ENCODE data around the gene RHOB. TPM values are rescaled to one million over a fixed set of nuclear protein-coding genes. Genes with fewer than 3 reads are reported as not detected.

Gene RHOB
- total and polyA plus RNA-seq, 2 of the 13 experiments (the other 11 are each of a cell fraction or from before 2014, with no cell fraction given): 192 to 268 TPM

DNA sequence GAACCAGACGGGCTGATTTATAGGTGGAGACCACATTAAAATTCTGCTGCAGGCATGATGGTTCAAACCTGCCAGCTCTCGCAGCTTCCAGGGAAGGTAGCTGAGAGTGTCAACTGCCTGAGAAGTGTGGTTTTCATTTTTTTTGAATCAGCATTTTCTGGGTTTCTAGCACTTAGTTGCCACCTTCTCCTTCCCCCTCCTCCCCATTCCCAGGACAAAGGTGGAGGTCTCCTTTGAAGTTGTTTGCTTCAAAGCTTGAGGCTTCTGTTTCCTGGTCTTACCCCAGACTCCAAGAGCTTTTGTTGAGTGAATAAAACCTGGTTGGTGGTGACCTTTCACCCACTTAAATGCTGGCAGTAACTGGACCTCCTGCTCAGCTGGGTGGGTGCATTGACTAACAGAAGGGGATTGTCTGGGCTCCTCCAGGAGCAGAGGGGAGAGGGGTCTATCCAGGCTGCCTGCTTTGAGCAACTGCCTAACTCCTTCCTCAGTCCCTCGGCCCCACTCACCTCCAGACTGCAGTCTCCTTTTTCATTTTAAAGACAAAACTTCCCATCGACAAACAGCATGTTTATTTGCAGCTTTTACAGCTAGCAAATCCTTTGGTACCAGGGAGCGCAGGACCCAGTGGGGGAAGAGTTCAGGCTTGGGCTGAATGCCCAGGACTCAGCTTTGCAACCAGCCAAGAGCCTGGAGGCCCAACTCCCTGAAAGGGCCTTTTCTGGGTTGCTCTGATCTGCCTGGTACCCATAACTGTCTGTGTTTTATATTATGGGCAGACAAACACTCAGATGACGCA is 3.5 kb downstream of the RHOB start (continued):
- TF ChIP-seq MXI1 (IDR thresholded peaks at IDR 0.05; ENCODE audit: borderline replicate concordance, low read depth, low read length) (peak; percentile 7; the same call in 1 of the 3 replicates), HMG20B (CRISPR knock-in tag; conservative IDR thresholded peaks at IDR 0.05) (no peak), PRMT3 (CRISPR knock-in tag; IDR thresholded peaks at IDR 0.05; ENCODE audit: borderline replicate concordance, low read depth) (no peak), FOXC1 (CRISPR knock-in tag; IDR thresholded peaks at IDR 0.05; ENCODE audit: borderline replicate concordance) (0 out of 2 replicates have a peak, but pooled peaks have one; percentile 75), TBL1XR1 (IDR thresholded peaks at IDR 0.05; ENCODE audit: borderline replicate concordance, low read length, partially characterized antibody) (peak; percentile 23), ZNF530 (CRISPR knock-in tag; IDR thresholded peaks at IDR 0.05; ENCODE audit: low read depth) (no peak), ZKSCAN8 (CRISPR knock-in tag; IDR thresholded peaks at IDR 0.05; ENCODE audit: borderline replicate concordance) (no peak), EZH2 (conservative IDR thresholded peaks at IDR 0.05; ENCODE audit: low read depth, low read length) (no peak), ZBTB42 (CRISPR knock-in tag; IDR thresholded peaks at IDR 0.05) (no peak), YEATS4 (CRISPR knock-in tag; IDR thresholded peaks at IDR 0.05; ENCODE audit: borderline replicate concordance) (peak; percentile 38; the same call in 1 of the 2 replicates), ZNF264 (CRISPR knock-in tag; IDR thresholded peaks at IDR 0.05) (no peak; the same call in none of the 2 replicates), KLF12 (CRISPR knock-in tag; IDR thresholded peaks at IDR 0.05; ENCODE audit: borderline replicate concordance) (peak; percentile 61; the same call in 1 of the 2 replicates), PAX8 (CRISPR knock-in tag; IDR thresholded peaks at IDR 0.05; ENCODE audit: borderline replicate concordance) (no peak)
- TF ChIP-seq, protein P1, sequence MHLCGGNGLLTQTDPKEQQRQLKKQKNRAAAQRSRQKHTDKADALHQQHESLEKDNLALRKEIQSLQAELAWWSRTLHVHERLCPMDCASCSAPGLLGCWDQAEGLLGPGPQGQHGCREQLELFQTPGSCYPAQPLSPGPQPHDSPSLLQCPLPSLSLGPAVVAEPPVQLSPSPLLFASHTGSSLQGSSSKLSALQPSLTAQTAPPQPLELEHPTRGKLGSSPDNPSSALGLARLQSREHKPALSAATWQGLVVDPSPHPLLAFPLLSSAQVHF (CRISPR knock-in tag; IDR thresholded peaks at IDR 0.05): no peak
- TF ChIP-seq, protein P2, sequence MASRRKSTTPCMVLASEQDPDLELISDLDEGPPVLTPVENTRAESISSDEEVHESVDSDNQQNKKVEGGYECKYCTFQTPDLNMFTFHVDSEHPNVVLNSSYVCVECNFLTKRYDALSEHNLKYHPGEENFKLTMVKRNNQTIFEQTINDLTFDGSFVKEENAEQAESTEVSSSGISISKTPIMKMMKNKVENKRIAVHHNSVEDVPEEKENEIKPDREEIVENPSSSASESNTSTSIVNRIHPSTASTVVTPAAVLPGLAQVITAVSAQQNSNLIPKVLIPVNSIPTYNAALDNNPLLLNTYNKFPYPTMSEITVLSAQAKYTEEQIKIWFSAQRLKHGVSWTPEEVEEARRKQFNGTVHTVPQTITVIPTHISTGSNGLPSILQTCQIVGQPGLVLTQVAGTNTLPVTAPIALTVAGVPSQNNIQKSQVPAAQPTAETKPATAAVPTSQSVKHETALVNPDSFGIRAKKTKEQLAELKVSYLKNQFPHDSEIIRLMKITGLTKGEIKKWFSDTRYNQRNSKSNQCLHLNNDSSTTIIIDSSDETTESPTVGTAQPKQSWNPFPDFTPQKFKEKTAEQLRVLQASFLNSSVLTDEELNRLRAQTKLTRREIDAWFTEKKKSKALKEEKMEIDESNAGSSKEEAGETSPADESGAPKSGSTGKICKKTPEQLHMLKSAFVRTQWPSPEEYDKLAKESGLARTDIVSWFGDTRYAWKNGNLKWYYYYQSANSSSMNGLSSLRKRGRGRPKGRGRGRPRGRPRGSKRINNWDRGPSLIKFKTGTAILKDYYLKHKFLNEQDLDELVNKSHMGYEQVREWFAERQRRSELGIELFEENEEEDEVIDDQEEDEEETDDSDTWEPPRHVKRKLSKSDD (CRISPR knock-in tag; IDR thresholded peaks at IDR 0.05; ENCODE audit: low read depth): no peak
- TF ChIP-seq, protein P3, sequence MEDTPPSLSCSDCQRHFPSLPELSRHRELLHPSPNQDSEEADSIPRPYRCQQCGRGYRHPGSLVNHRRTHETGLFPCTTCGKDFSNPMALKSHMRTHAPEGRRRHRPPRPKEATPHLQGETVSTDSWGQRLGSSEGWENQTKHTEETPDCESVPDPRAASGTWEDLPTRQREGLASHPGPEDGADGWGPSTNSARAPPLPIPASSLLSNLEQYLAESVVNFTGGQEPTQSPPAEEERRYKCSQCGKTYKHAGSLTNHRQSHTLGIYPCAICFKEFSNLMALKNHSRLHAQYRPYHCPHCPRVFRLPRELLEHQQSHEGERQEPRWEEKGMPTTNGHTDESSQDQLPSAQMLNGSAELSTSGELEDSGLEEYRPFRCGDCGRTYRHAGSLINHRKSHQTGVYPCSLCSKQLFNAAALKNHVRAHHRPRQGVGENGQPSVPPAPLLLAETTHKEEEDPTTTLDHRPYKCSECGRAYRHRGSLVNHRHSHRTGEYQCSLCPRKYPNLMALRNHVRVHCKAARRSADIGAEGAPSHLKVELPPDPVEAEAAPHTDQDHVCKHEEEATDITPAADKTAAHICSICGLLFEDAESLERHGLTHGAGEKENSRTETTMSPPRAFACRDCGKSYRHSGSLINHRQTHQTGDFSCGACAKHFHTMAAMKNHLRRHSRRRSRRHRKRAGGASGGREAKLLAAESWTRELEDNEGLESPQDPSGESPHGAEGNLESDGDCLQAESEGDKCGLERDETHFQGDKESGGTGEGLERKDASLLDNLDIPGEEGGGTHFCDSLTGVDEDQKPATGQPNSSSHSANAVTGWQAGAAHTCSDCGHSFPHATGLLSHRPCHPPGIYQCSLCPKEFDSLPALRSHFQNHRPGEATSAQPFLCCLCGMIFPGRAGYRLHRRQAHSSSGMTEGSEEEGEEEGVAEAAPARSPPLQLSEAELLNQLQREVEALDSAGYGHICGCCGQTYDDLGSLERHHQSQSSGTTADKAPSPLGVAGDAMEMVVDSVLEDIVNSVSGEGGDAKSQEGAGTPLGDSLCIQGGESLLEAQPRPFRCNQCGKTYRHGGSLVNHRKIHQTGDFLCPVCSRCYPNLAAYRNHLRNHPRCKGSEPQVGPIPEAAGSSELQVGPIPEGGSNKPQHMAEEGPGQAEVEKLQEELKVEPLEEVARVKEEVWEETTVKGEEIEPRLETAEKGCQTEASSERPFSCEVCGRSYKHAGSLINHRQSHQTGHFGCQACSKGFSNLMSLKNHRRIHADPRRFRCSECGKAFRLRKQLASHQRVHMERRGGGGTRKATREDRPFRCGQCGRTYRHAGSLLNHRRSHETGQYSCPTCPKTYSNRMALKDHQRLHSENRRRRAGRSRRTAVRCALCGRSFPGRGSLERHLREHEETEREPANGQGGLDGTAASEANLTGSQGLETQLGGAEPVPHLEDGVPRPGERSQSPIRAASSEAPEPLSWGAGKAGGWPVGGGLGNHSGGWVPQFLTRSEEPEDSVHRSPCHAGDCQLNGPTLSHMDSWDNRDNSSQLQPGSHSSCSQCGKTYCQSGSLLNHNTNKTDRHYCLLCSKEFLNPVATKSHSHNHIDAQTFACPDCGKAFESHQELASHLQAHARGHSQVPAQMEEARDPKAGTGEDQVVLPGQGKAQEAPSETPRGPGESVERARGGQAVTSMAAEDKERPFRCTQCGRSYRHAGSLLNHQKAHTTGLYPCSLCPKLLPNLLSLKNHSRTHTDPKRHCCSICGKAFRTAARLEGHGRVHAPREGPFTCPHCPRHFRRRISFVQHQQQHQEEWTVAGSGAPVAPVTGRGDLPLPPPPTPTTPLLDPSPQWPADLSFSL (CRISPR knock-in tag; IDR thresholded peaks at IDR 0.05): no peak
- TF ChIP-seq, protein P4, sequence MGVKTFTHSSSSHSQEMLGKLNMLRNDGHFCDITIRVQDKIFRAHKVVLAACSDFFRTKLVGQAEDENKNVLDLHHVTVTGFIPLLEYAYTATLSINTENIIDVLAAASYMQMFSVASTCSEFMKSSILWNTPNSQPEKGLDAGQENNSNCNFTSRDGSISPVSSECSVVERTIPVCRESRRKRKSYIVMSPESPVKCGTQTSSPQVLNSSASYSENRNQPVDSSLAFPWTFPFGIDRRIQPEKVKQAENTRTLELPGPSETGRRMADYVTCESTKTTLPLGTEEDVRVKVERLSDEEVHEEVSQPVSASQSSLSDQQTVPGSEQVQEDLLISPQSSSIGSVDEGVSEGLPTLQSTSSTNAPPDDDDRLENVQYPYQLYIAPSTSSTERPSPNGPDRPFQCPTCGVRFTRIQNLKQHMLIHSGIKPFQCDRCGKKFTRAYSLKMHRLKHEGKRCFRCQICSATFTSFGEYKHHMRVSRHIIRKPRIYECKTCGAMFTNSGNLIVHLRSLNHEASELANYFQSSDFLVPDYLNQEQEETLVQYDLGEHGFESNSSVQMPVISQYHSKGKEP (CRISPR knock-in tag; IDR thresholded peaks at IDR 0.05): no peak
